ENCODE measurements around the gene NOP56. TPM values are rescaled to one million over a fixed set of nuclear protein-coding genes. Genes with fewer than 3 reads are reported as not detected.
A peak's percentile ranks its signal among the peaks of the same experiment; 100 is the strongest.

Gene NOP56
- total and polyA plus RNA-seq, 2 of the 8 experiments (the other 6 are each of a cell fraction or from before 2014, with no cell fraction given), result 391 to 677 TPM

- H4K8ac ChIP-seq (ENCODE audit: extremely low read depth, insufficient read depth, low read length), result no peak overlapping the region
- no peak overlapping the region for H2BK12ac ChIP-seq (ENCODE audit: low read depth, low read length)
- H2BK120ac ChIP-seq (replicated peaks; ENCODE audit: low read depth, low read length), result no peak overlapping the region
- CTCF ChIA-PET (ENCODE audit: partially characterized antibody), result interaction anchor here (0.7 to 9.2 kb wide), 10 partner anchors 9 to 107 kb away, joined by 3 to 151 read pairs (median 3); no protein-coding TSS in a partner anchor
- H3K27me3 ChIP-seq (replicated peaks in 1 of 4; ENCODE audit: control insufficient read depth in 3 of 4, extremely low read depth in 1 of 4, insufficient read depth in 3 of 4, low read length in 3 of 4), result peaks cover 50 to 82% (median 68%) of the 10 kb centered on the region in 4 experiments
- no peak overlapping the region for H3K56ac ChIP-seq (replicated peaks; ENCODE audit: insufficient read length, low read depth, low read length)
- no peaks in the 10 kb centered on the region for H3K79me1 ChIP-seq (ENCODE audit: low read depth, low read length)
- FAIRE-seq, result no peak
- no peak overlapping the region for H3K18ac ChIP-seq (ENCODE audit: extremely low read depth, low read length)
- H4K20me1 ChIP-seq (replicated peaks in 1 of 2; ENCODE audit: control insufficient read depth in 1 of 2, insufficient read depth in 2 of 2, low read length in 2 of 2), result peaks cover 5 to 9% of the 10 kb centered on the region in 2 experiments
- no peak overlapping the region for H3K9ac ChIP-seq (replicated peaks in 1 of 4; ENCODE audit: extremely low read depth in 1 of 4, low read depth in 3 of 4, low read length in 3 of 4)
- H2BK5ac ChIP-seq (ENCODE audit: low read depth, low read length), result no peak overlapping the region
- H2AFZ ChIP-seq (ENCODE audit: low read length), result no peak overlapping the region
- DNase-seq (ENCODE audit: low read depth in 1 of 2, low spot score in 2 of 2), result no peak
- peak overlapping the region; percentile 39 to 56; a peak in 3 of 4 replicates for H3K4me2 ChIP-seq (ENCODE audit: insufficient read depth in 1 of 2, low read depth in 2 of 2, low read length in 2 of 2)
- no peak overlapping the region for H2AK5ac ChIP-seq (ENCODE audit: low read depth, low read length)
- WGBS, 2 experiments (ENCODE audit: extremely low coverage in 1 of 2, insufficient coverage in 1 of 2, insufficient read length in 1 of 2, insufficient replicate concordance in 2 of 2, low coverage in 1 of 2, low lambda C conversion rate in 2 of 2, missing lambda C conversion rate in 1 of 2), result 27% methylated on average over 13 of the region's 13 CpGs; no CpG with 5 or more reads in 1 of the 2 experiments
- H3K79me2 ChIP-seq (ENCODE audit: control insufficient read depth in 1 of 2, insufficient read depth in 2 of 2, low read length in 2 of 2), result no peaks in the 10 kb centered on the region
- H3K4ac ChIP-seq (replicated peaks; ENCODE audit: insufficient read length, low read depth, low read length), result no peak overlapping the region
- no peaks in the 10 kb centered on the region; a peak in 1 of 8 replicates for H3K36me3 ChIP-seq (ENCODE audit: control insufficient read depth in 2 of 4, insufficient read depth in 4 of 4, low read length in 3 of 4)
- H3K23ac ChIP-seq (ENCODE audit: insufficient read length), result no peak overlapping the region
- H3K23me2 ChIP-seq (ENCODE audit: low read depth, low read length), result peaks cover 3% of the 10 kb centered on the region; the same call in 1 of the 2 replicates
- no peak overlapping the region for H4K91ac ChIP-seq (replicated peaks; ENCODE audit: insufficient read length, low read length)
- peak overlapping the region in 3 of 4 experiments; percentile 7 to 55 (median 10); a peak in 3 of 8 replicates for H3K4me3 ChIP-seq (ENCODE audit: extremely low read depth in 1 of 4, insufficient read depth in 2 of 4, low read depth in 3 of 4, low read length in 4 of 4)
- no peak overlapping the region for H2BK20ac ChIP-seq (ENCODE audit: low read length)
- POLR2A ChIA-PET (ENCODE audit: partially characterized antibody), result interaction anchor here (0.7 to 2.8 kb wide), 3 partner anchors 8 to 585 kb away, joined by 3 to 8 read pairs (median 5); no protein-coding TSS in a partner anchor
- no peak overlapping the region for H4K5ac ChIP-seq (ENCODE audit: insufficient read length, low read depth, low read length)
- H2BK15ac ChIP-seq (ENCODE audit: low read length), result no peak overlapping the region
- H3K14ac ChIP-seq (ENCODE audit: insufficient read length), result no peak overlapping the region
- no peak overlapping the region for H3K27ac ChIP-seq (ENCODE audit: low read depth, low read length)
- no peaks in the 10 kb centered on the region for H3K9me3 ChIP-seq (ENCODE audit: insufficient read depth in 2 of 2, low read depth in 1 of 2, low read length in 1 of 2)
- TF ChIP-seq SUZ12 (IDR thresholded peaks at IDR 0.05; ENCODE audit: low read length) (peak; percentile 48; the same call in 1 of the 2 replicates), KDM4A (IDR thresholded peaks at IDR 0.05; ENCODE audit: low read depth, low read length, severe bottlenecking) (no peak), RNF2 (IDR thresholded peaks at IDR 0.05; ENCODE audit: borderline replicate concordance, low read depth, low read length, missing control alignments, poor library complexity, severe bottlenecking) (peak; percentile 57), RFX5 (IDR thresholded peaks at IDR 0.05; ENCODE audit: borderline replicate concordance, low read depth, low read length) (no peak)
- H3K4me1 ChIP-seq (replicated peaks in 1 of 4; ENCODE audit: control insufficient read depth in 3 of 4, insufficient read depth in 4 of 4, low read length in 3 of 4), result peaks cover 0 to 25% (median 14%) of the 10 kb centered on the region in 4 experiments; a peak in 6 of 7 replicates
Measured at GRCh38 chr20:2694519-2694918, 42.1 kb downstream of the NOP56 start.
